GM23338 (cell line): Measurements from ENCODE around the gene UPK1B. TPM values are rescaled to one million over a fixed set of nuclear protein-coding genes. Genes with fewer than 3 reads are reported as not detected.

ENCODE experiments used
- ATAC-seq: fragments of 200-7000 bp; cut with Tn5 transposase; 3 replicates; pipeline ENCODE4 v1.9.1; 2020
- DNase-seq: peaks from one replicate; pipeline ENCODE4 v3.0.0-alpha.2; 2015; ENCODE audit warnings: low spot score
- H2AFZ ChIP-seq: fragments of 200-600 bp; sonication (generic); 2 replicates; pipeline ENCODE4 v1.8.0; 2016; ENCODE audit warnings: antibody characterized with exemption, mild to moderate bottlenecking, moderate library complexity
- H3F3A ChIP-seq: fragments of 200-600 bp; sonication (generic); replicated peaks from 2 replicates; pipeline ENCODE4 v1.8.0; 2017; ENCODE audit warnings: antibody characterized with exemption, mixed run types, low read depth
- H3K27ac ChIP-seq: fragments of 200-600 bp; sonication (generic); 2 replicates; pipeline ENCODE4 v1.6.1; 2016; ENCODE audit warnings: low read depth
- H3K27me3 ChIP-seq: fragments of 200-600 bp; sonication (generic); 2 replicates; pipeline ENCODE4 v1.8.0; 2016; ENCODE audit warnings: mild to moderate bottlenecking, mixed run types, moderate library complexity; ENCODE audit not compliant: insufficient read depth
- H3K36me3 ChIP-seq: fragments of 200-600 bp; sonication (generic); 2 replicates; pipeline ENCODE4 v1.8.0; 2016; ENCODE audit warnings: mild to moderate bottlenecking; ENCODE audit not compliant: insufficient read depth
- H3K4me1 ChIP-seq: fragments of 200-600 bp; sonication (generic); 2 replicates; pipeline ENCODE4 v1.8.0; 2016; ENCODE audit warnings: mild to moderate bottlenecking, moderate library complexity; ENCODE audit not compliant: insufficient read depth
- H3K4me2 ChIP-seq: fragments of 200-600 bp; sonication (generic); 2 replicates; pipeline ENCODE4 v1.7.1; 2017; ENCODE audit warnings: mixed run types
- H3K4me3 ChIP-seq: fragments of 200-600 bp; sonication (generic); 2 replicates; pipeline ENCODE4 v1.6.1; 2016; ENCODE audit warnings: mixed run types
- H3K79me2 ChIP-seq: fragments of 200-600 bp; sonication (generic); replicated peaks from 2 replicates; pipeline ENCODE4 v1.8.0; 2017; ENCODE audit warnings: mild to moderate bottlenecking; ENCODE audit not compliant: insufficient read depth
- H3K9me2 ChIP-seq: fragments of 200-600 bp; sonication (generic); 2 replicates; pipeline ENCODE4 v1.8.0; 2017; ENCODE audit not compliant: insufficient read depth
- H4K20me1 ChIP-seq: fragments of 200-600 bp; sonication (generic); replicated peaks from 2 replicates; pipeline ENCODE4 v1.8.0; 2017; ENCODE audit warnings: mild to moderate bottlenecking; ENCODE audit not compliant: insufficient read depth
- H3K27ac Mint-ChIP-seq: 2 replicates; pipeline ENCODE4 v1.8.0; 2020; ENCODE audit warnings: inconsistent platforms, mild to moderate bottlenecking, moderate library complexity, mixed read lengths
- H3K27me3 Mint-ChIP-seq: 3 replicates; pipeline ENCODE4 v1.8.0; 2022; ENCODE audit warnings: low read depth, mild to moderate bottlenecking, moderate library complexity, mixed read lengths, inconsistent platforms; ENCODE audit not compliant: insufficient read depth, poor library complexity
- H3K36me3 Mint-ChIP-seq: 3 replicates; pipeline ENCODE4 v1.8.0; 2021; ENCODE audit warnings: low read depth, mild to moderate bottlenecking, inconsistent platforms, moderate library complexity, mixed read lengths
- H3K4me1 Mint-ChIP-seq: 3 replicates; pipeline ENCODE4 v1.8.0; 2020; ENCODE audit warnings: mild to moderate bottlenecking, inconsistent platforms, mixed read lengths
- H3K4me3 Mint-ChIP-seq: 3 replicates; pipeline ENCODE4 v1.8.0; 2021; ENCODE audit warnings: moderate library complexity, mild to moderate bottlenecking, inconsistent platforms, mixed read lengths
- H3K9me3 Mint-ChIP-seq: 3 replicates; pipeline ENCODE4 v1.8.0; 2020; ENCODE audit warnings: moderate library complexity, mild to moderate bottlenecking, inconsistent platforms, mixed read lengths
- CREB1 ChIP-seq: fragments of 250-450 bp; sonication (Bioruptor Pico); IDR thresholded peaks from 2 replicates; pipeline ENCODE4 v1.5.0; 2020; ENCODE audit warnings: low read depth, mild to moderate bottlenecking, moderate library complexity
- EZH2phosphoT487 ChIP-seq: fragments of 200-600 bp; sonication (generic); IDR thresholded peaks from one replicate; pipeline ENCODE4 v1.8.1; 2018; ENCODE audit warnings: antibody characterized with exemption; ENCODE audit not compliant: unreplicated experiment
- JUNB ChIP-seq: IDR thresholded peaks from one replicate; pipeline ENCODE4 v1.6.1; 2016; ENCODE audit warnings: antibody characterized with exemption; ENCODE audit not compliant: unreplicated experiment
- NANOG ChIP-seq: IDR thresholded peaks from 2 replicates; pipeline ENCODE4 v1.6.1; 2016; ENCODE audit warnings: antibody characterized with exemption, borderline replicate concordance
- POLR2AphosphoS5 ChIP-seq: IDR thresholded peaks from 2 replicates; pipeline ENCODE4 v1.6.1; 2016; ENCODE audit warnings: antibody characterized with exemption, low read depth
- REST ChIP-seq: IDR thresholded peaks from one replicate; pipeline ENCODE4 v1.6.1; 2018; ENCODE audit warnings: antibody characterized with exemption; ENCODE audit not compliant: unreplicated experiment
- STAT1 ChIP-seq: IDR thresholded peaks from one replicate; pipeline ENCODE4 v1.6.1; 2016; ENCODE audit warnings: antibody characterized with exemption; ENCODE audit not compliant: unreplicated experiment
- ZNF114 ChIP-seq: fragments of 250-450 bp; sonication (Bioruptor Pico); IDR thresholded peaks from 2 replicates; pipeline ENCODE4 v1.5.0; 2020; ENCODE audit warnings: mild to moderate bottlenecking, moderate library complexity
- ZNF331 ChIP-seq: fragments of 250-450 bp; sonication (Bioruptor Pico); IDR thresholded peaks from 2 replicates; pipeline ENCODE4 v1.5.0; 2020; ENCODE audit warnings: low read depth, mild to moderate bottlenecking, moderate library complexity
- ZNF462 ChIP-seq: fragments of 250-450 bp; sonication (Bioruptor Pico); IDR thresholded peaks from 2 replicates; pipeline ENCODE4 v1.5.0; 2020; ENCODE audit warnings: mild to moderate bottlenecking, moderate library complexity
- polyA plus RNA-seq: library from polyadenylated mRNA; unstranded; fragments of >200 nt; fragmentation: Nextera tagmentation; extraction: Ambion mirVana; gene quantifications from 2 replicates; pipeline ENCODE4 v1.2.1, GENCODE V29; 2016
- total RNA-seq: library from RNA; depleted of rRNA; stranded (reverse); fragments of >200 nt; shearing (Covaris generic); gene quantifications from 2 replicates; pipeline ENCODE4 v1.2.3, GENCODE V29; 2014

Gene UPK1B
- total and polyA plus RNA-seq, 2 experiments from 2014 or later, result 0.39 to 0.66 TPM

- H3K27me3 ChIP-seq, result no peaks in the 10 kb centered on the region
- Mint-ChIP-seq H3K9me3 (peaks cover 3% of the 10 kb centered on the region; the same call in 1 of the 3 replicates), H3K27ac (no peak overlapping the region), H3K36me3 (no peaks in the 10 kb centered on the region; the same call in 2 of the 3 replicates), H3K27me3 (peaks cover 6% of the 10 kb centered on the region), H3K4me3 (no peak overlapping the region), H3K4me1 (peaks cover 6% of the 10 kb centered on the region; the same call in 2 of the 3 replicates)
- H3K4me1 ChIP-seq, result peaks cover 9% of the 10 kb centered on the region
- no peaks in the 10 kb centered on the region for H3K36me3 ChIP-seq
- DNase-seq, result no peak
- ATAC-seq, result no peak; the same call in 2 of the 3 replicates
- no peak overlapping the region for H3K4me3 ChIP-seq
- H4K20me1 ChIP-seq, result peaks cover 6% of the 10 kb centered on the region; the same call in 1 of the 2 replicates
- H2AFZ ChIP-seq, result no peak overlapping the region
- H3K9me2 ChIP-seq, result no peaks in the 10 kb centered on the region
- H3K4me2 ChIP-seq, result no peak overlapping the region
- H3K27ac ChIP-seq, result no peak overlapping the region
- no peaks in the 10 kb centered on the region for H3F3A ChIP-seq
- H3K79me2 ChIP-seq, result no peaks in the 10 kb centered on the region
- TF ChIP-seq JUNB, result no peak
- no peak for TF ChIP-seq REST
- no peak for TF ChIP-seq ZNF462
- TF ChIP-seq CREB1 (CRISPR knock-in tag), result no peak
- no peak for TF ChIP-seq NANOG
- no peak for TF ChIP-seq ZNF114 (CRISPR knock-in tag)
- no peak for TF ChIP-seq STAT1
- TF ChIP-seq ZNF331 (CRISPR knock-in tag), result no peak
- no peak for TF ChIP-seq EZH2phosphoT487
- TF ChIP-seq POLR2AphosphoS5, result no peak
Observed at GRCh38 chr3:119205209-119205608, 31.8 kb downstream of the UPK1B start.
